Mesothelial cell of epicardium (in vitro differentiated cells): ENCODE results near the gene ISYNA1. TPM values are rescaled to one million over a fixed set of nuclear protein-coding genes. Genes with fewer than 3 reads are reported as not detected.
A peak's percentile ranks its signal among the peaks of the same experiment; 100 is the strongest.

Experiments used
- DNase-seq, 2 experiments: peaks; one replicate each; pipeline ENCODE4 v3.0.0; 2021; ENCODE audit warnings: low spot score in 2 of 2; ENCODE audit not compliant: unreplicated experiment in 2 of 2
- H3K27ac Mint-ChIP-seq: 2 replicates; pipeline ENCODE4 v1.8.0; 2021; ENCODE audit warnings: mixed read lengths
- H3K27me3 Mint-ChIP-seq: 2 replicates; pipeline ENCODE4 v1.8.0; 2021; ENCODE audit warnings: low read depth, mixed read lengths
- H3K36me3 Mint-ChIP-seq: 2 replicates; pipeline ENCODE4 v1.8.0; 2021; ENCODE audit warnings: mixed read lengths
- H3K4me1 Mint-ChIP-seq: 2 replicates; pipeline ENCODE4 v1.8.0; 2021; ENCODE audit warnings: mixed read lengths
- H3K4me3 Mint-ChIP-seq: 2 replicates; pipeline ENCODE4 v1.8.0; 2021; ENCODE audit warnings: mild to moderate bottlenecking, moderate library complexity, mixed read lengths
- H3K9me3 Mint-ChIP-seq: 2 replicates; pipeline ENCODE4 v1.8.0; 2021; ENCODE audit warnings: mixed read lengths
- total RNA-seq: library from RNA; stranded (reverse); gene quantifications from 3 replicates; pipeline ENCODE4 v1.2.1, GENCODE V29; 2021
- TF ChIP-seq, protein P1 (sequence below): fragments of 200-600 bp; sonication (generic); IDR thresholded peaks from one replicate; pipeline ENCODE4 v1.5.0; 2021; ENCODE audit warnings: antibody characterized with exemption; ENCODE audit not compliant: unreplicated experiment

The ISYNA1 gene
- total RNA-seq, 1 donor from 2014 or later, result 826 TPM

DNA sequence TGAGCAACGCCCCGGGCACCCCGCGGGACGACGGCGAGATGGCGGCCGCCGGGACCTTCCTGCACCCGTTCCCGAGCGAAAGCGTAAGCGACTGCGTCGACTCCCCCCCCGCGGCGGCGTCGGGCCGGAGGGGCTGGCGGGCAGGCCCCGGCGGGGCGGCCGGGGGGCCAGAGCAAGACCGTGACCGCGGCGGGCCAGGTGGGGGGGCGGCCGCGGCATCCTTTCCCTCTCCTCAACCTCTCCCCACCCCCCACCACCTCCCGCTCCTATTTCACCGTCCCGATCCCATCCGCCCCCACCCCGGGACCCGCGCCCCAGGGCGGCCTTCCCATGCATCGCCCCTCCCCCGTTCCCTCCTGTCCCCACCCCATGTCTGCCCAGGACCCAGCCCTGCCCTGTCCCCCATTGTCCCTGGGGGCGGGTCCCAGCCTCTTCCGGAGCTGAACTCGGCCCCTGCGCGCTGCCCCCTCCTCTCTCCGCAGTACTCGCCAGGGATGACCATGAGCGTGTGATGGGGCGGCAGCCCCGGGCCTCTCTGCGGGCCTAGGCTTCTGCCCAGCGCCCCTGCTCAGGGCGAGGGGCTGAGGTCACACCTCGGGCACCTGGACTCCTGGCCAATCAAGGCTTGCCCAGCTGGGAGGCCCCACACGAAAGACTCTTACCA lies 4.1 kb downstream of the ISYNA1 start:
- peak overlapping the region; percentile 86 for H3K27ac Mint-ChIP-seq
- peaks cover 2% of the 10 kb centered on the region for H3K36me3 Mint-ChIP-seq
- H3K27me3 Mint-ChIP-seq, result no peaks in the 10 kb centered on the region
- DNase-seq, result no peak
- peak overlapping the region; percentile 75 for H3K4me3 Mint-ChIP-seq
- H3K9me3 Mint-ChIP-seq, result no peaks in the 10 kb centered on the region
- TF ChIP-seq, protein P1, sequence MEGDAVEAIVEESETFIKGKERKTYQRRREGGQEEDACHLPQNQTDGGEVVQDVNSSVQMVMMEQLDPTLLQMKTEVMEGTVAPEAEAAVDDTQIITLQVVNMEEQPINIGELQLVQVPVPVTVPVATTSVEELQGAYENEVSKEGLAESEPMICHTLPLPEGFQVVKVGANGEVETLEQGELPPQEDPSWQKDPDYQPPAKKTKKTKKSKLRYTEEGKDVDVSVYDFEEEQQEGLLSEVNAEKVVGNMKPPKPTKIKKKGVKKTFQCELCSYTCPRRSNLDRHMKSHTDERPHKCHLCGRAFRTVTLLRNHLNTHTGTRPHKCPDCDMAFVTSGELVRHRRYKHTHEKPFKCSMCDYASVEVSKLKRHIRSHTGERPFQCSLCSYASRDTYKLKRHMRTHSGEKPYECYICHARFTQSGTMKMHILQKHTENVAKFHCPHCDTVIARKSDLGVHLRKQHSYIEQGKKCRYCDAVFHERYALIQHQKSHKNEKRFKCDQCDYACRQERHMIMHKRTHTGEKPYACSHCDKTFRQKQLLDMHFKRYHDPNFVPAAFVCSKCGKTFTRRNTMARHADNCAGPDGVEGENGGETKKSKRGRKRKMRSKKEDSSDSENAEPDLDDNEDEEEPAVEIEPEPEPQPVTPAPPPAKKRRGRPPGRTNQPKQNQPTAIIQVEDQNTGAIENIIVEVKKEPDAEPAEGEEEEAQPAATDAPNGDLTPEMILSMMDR, result no peak
- peaks cover 41% of the 10 kb centered on the region for H3K4me1 Mint-ChIP-seq

DNA sequence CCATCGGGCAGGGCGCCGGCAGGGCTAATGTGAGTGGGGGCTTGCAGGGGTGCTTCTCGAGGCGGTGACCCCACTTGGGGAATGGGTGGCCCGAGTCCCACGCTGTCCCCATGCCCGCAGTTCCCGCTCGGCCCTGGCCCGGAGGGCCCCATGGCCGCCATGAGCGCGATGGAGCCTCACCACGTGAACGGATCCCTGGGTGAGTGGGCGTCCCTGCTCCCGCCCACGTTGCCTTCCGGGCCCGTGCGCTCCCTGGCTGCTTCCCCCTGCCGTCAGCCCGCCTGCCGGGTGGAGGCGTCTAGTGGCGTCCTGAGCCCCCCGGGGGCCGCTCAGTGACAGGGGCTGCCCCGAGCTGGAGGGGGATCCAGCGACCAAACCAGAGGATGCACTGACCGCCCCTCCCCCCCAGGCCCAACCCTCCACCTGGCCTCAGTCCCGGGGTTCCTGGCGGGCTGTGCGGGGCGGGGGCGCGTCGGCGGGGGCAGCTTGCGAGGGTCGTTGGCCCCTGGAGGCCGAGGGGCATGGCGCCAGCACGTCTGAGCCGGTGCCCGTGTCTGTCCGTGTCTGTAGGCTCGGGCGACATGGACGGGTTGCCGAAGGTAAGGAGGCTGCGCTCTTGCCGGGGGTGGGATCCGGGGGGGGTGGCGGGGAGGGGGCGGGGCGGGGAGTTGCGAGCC lies 4.8 kb downstream of the ISYNA1 start:
- no peaks in the 10 kb centered on the region for H3K27me3 Mint-ChIP-seq
- H3K4me1 Mint-ChIP-seq, result peaks cover 37% of the 10 kb centered on the region
- DNase-seq, result peak; percentile 62 to 74
- H3K4me3 Mint-ChIP-seq, result peak overlapping the region; percentile 62
- no peaks in the 10 kb centered on the region for H3K9me3 Mint-ChIP-seq
- TF ChIP-seq, protein P1, result no peak
- H3K36me3 Mint-ChIP-seq, result peaks cover 2% of the 10 kb centered on the region
- H3K27ac Mint-ChIP-seq, result peak overlapping the region; percentile 79

- TF ChIP-seq, protein P1, result no peak
- Mint-ChIP-seq H3K4me1 (peaks cover 37% of the 10 kb centered on the region), H3K9me3 (no peaks in the 10 kb centered on the region), H3K4me3 (peak overlapping the region; percentile 62), H3K27ac (peak overlapping the region; percentile 80), H3K27me3 (no peaks in the 10 kb centered on the region), H3K36me3 (peaks cover 2% of the 10 kb centered on the region)
- DNase-seq, result no peak
Observed at GRCh38 chr19:18432275-18433014, 5.5 kb downstream of the ISYNA1 start.

DNA sequence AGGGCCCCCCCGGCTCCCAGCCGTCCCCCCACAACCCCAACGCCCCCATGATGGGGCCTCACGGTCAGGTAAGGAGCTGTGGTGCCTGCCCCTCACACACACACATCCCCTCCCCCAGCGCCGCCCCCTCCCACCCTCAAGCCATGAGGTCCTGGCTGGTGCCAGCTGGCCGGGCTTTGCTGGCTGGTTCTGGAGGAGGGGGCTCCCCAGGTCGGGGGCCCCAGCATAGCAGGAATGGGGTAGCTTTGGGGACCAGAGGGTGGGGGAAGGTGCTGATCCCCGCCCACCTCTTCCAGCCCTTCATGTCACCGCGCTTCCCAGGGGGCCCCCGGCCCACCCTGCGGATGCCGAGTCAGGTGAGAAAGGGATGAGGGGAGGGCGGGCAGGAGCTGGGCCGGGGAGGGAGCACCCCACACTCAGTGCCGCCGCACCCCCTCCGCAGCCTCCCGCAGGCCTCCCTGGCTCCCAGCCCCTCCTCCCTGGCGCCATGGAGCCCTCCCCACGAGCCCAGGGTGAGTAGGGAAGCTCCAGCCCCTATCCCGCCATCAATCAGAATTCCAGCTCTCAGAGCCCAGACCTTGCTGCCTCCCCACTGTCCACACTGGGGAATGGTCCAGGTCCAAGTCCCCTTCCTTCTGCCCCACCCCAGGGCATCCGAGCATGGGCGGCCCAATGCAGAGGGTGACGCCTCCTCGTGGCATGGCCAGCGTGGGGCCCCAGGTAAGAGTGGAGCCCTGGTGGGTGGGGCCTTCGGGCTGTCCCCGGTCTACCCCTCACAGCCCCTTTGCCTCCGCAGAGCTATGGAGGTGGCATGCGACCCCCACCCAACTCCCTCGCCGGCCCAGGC lies 6.4 kb downstream of the ISYNA1 start:
- Mint-ChIP-seq H3K9me3 (no peaks in the 10 kb centered on the region), H3K4me1 (peaks cover 37% of the 10 kb centered on the region), H3K27ac (peak overlapping the region; percentile 80), H3K4me3 (peak overlapping the region; percentile 57), H3K36me3 (peaks cover 2% of the 10 kb centered on the region), H3K27me3 (no peaks in the 10 kb centered on the region)
- TF ChIP-seq, protein P1, result no peak
- no peak for DNase-seq

GRCh38 chr19:18430417-18431144 lies 7.4 kb downstream of the ISYNA1 start:
- no peak for DNase-seq
- Mint-ChIP-seq H3K27me3 (no peaks in the 10 kb centered on the region), H3K27ac (peak overlapping the region; percentile 84), H3K36me3 (no peaks in the 10 kb centered on the region), H3K9me3 (no peaks in the 10 kb centered on the region), H3K4me1 (peaks cover 34% of the 10 kb centered on the region), H3K4me3 (peak overlapping the region; percentile 50)
- TF ChIP-seq, protein P1, result no peak
